ENCODE results near the gene MAGEB17.

Gene MAGEB17

DNA sequence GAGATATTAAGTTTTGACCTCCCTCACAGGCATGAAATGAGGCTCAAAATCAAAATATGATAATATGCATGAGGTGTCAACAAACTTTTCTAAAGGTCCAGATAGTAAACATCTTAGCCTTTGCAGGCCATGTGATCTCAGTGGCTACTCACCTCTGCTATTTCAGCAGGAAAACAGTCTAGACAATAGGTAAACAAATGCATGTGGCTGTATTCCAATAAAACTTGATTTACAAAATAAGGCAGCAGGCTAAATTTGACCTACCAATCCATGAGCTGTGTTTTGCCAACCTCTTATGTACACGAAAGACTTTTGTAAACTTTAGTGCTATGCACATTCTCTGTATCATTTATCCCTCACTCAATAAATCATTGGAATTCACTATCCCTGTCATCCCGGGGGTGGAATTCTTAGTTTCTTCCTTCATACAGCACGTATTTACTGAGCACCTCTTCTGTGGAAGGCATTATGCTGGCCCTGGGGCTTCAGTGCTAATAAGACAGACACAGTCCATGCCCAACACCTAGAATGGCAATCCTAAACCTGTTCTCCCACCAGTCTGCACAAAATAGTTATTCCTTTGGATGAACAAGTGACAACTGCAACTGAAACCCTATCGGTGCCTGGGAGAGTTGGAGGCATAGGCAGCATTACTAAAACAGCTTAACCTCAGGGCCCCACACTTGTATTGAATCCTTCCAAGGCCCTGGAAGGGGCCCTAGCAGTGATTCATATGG lies 19.9 kb downstream of the MAGEB17 start:
- H3K9me3 ChIP-seq (ENCODE audit: control insufficient read depth in 1 of 2, low read length in 2 of 2), result no peaks in the 10 kb centered on the region
- H3K36me3 ChIP-seq (ENCODE audit: control insufficient read depth in 1 of 2, insufficient read depth in 2 of 2, low read length in 2 of 2), result no peaks in the 10 kb centered on the region
- H3K27ac ChIP-seq (ENCODE audit: low read length), result no peak overlapping the region
- no peaks in the 10 kb centered on the region for H3K4me1 ChIP-seq (ENCODE audit: control insufficient read depth in 1 of 2, insufficient read depth in 2 of 2, low read length in 2 of 2)
- no peaks in the 10 kb centered on the region for H3K27me3 ChIP-seq (ENCODE audit: low read depth, low read length)
- H3K4me3 ChIP-seq (ENCODE audit: low read depth in 1 of 2, low read length in 2 of 2), result no peak overlapping the region

- Histone ChIP-seq H3K4me1 (ENCODE audit: control insufficient read depth in 1 of 2, insufficient read depth in 2 of 2, low read length in 2 of 2) (no peaks in the 10 kb centered on the region), H3K9me3 (ENCODE audit: control insufficient read depth in 1 of 2, low read length in 2 of 2) (no peaks in the 10 kb centered on the region), H3K36me3 (ENCODE audit: control insufficient read depth in 1 of 2, insufficient read depth in 2 of 2, low read length in 2 of 2) (no peaks in the 10 kb centered on the region), H3K27ac (ENCODE audit: low read length) (no peak overlapping the region), H3K27me3 (ENCODE audit: low read depth, low read length) (no peaks in the 10 kb centered on the region), H3K4me3 (ENCODE audit: low read depth in 1 of 2, low read length in 2 of 2) (no peak overlapping the region)
These were observed 21.4 kb downstream of the MAGEB17 start for GRCh38 chrX:16188687-16189086.

- H3K4me3 ChIP-seq (ENCODE audit: low read depth in 1 of 2, low read length in 2 of 2), result no peak overlapping the region
- H3K27me3 ChIP-seq (ENCODE audit: low read depth, low read length), result no peaks in the 10 kb centered on the region
These were observed 24.3 kb downstream of the MAGEB17 start for GRCh38 chrX:16191605-16192004.

DNA sequence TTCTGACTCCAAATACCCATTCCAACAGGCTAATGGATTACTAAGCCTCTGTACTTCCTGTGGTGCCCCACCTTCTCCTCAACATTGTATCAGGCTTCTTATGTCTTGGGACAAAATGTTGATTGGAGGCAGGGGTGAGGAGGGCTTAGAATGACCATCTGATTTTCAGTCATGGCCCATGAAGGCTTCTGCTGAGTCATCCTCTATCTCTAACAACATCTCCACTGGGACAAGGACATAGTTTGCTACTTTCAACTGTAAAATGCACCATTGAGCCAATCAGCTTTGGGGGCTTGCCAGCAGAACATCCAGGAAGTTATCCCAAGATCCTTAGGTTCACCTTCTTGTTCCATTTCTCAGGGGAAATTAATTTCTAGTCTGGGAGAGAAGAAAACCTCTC lies 29.5 kb downstream of the MAGEB17 start:
- no peak overlapping the region for H3K27ac ChIP-seq (ENCODE audit: low read length)
- H3K27me3 ChIP-seq (ENCODE audit: low read depth, low read length), result no peaks in the 10 kb centered on the region
- no peaks in the 10 kb centered on the region for H3K4me1 ChIP-seq (ENCODE audit: control insufficient read depth in 1 of 2, insufficient read depth in 2 of 2, low read length in 2 of 2)
- no peak overlapping the region for H3K4me3 ChIP-seq (ENCODE audit: low read depth in 1 of 2, low read length in 2 of 2)
- H3K36me3 ChIP-seq (ENCODE audit: control insufficient read depth in 1 of 2, insufficient read depth in 2 of 2, low read length in 2 of 2), result no peaks in the 10 kb centered on the region
- H3K9me3 ChIP-seq (ENCODE audit: control insufficient read depth in 1 of 2, low read length in 2 of 2), result no peaks in the 10 kb centered on the region

More at GRCh38 chrX:16191605-16192004, 24.3 kb downstream of the MAGEB17 start:
- H3K4me1 ChIP-seq (ENCODE audit: control insufficient read depth in 1 of 2, insufficient read depth in 2 of 2, low read length in 2 of 2), result no peaks in the 10 kb centered on the region
- H3K36me3 ChIP-seq (ENCODE audit: control insufficient read depth in 1 of 2, insufficient read depth in 2 of 2, low read length in 2 of 2), result no peaks in the 10 kb centered on the region
- no peak overlapping the region for H3K27ac ChIP-seq (ENCODE audit: low read length)
- no peaks in the 10 kb centered on the region for H3K9me3 ChIP-seq (ENCODE audit: control insufficient read depth in 1 of 2, low read length in 2 of 2)

DNA sequence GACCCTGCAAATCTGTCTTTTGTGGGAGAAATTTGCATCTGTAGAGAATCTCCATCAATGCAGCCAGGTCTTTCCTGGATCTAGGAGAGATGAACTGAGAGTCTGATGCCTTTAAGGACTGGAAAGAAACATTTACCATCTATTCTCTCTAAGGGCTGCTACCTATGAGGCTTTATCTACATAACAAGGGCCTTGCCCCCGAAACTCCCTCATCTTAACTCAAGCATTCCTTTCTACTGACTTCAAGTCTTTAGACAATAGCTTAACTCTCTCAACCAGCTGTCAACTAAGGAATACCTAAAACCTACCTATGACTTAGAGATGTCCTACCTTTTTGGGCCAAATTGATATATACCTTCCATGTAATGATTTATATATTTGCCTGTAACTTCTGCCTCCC lies 32.1 kb downstream of the MAGEB17 start:
- H3K27ac ChIP-seq (ENCODE audit: low read length), result no peak overlapping the region
- no peaks in the 10 kb centered on the region for H3K4me1 ChIP-seq (ENCODE audit: control insufficient read depth in 1 of 2, insufficient read depth in 2 of 2, low read length in 2 of 2)

DNA sequence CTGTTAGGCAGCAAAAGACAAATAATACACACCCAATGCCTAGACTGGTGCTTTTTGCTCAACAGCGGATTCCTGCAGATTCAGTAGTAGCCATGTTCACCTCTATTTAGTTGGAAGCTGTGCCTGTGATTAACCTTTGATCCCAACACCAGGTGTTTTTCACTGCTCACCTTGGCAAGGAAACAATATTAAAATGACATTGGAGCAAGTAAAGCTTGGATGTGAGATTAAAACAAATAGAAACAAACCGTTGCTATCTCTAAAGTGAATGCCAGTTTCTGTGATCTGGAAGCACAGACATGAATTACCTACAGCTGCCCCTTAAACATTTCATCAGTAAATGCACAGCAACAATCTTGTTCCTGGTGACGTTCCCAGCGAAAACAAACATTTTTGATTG lies 35.7 kb downstream of the MAGEB17 start:
- Histone ChIP-seq H3K4me3 (ENCODE audit: low read depth in 1 of 2, low read length in 2 of 2) (no peak overlapping the region), H3K36me3 (ENCODE audit: control insufficient read depth in 1 of 2, insufficient read depth in 2 of 2, low read length in 2 of 2) (no peaks in the 10 kb centered on the region), H3K9me3 (ENCODE audit: control insufficient read depth in 1 of 2, low read length in 2 of 2) (no peaks in the 10 kb centered on the region), H3K27ac (ENCODE audit: low read length) (no peak overlapping the region), H3K27me3 (ENCODE audit: low read depth, low read length) (no peaks in the 10 kb centered on the region), H3K4me1 (ENCODE audit: control insufficient read depth in 1 of 2, insufficient read depth in 2 of 2, low read length in 2 of 2) (no peaks in the 10 kb centered on the region)

More for the DNA sequence above, 32.1 kb downstream of the MAGEB17 start:
- Histone ChIP-seq H3K9me3 (ENCODE audit: control insufficient read depth in 1 of 2, low read length in 2 of 2) (no peaks in the 10 kb centered on the region), H3K4me3 (ENCODE audit: low read depth in 1 of 2, low read length in 2 of 2) (no peak overlapping the region), H3K27me3 (ENCODE audit: low read depth, low read length) (no peaks in the 10 kb centered on the region), H3K36me3 (ENCODE audit: control insufficient read depth in 1 of 2, insufficient read depth in 2 of 2, low read length in 2 of 2) (no peaks in the 10 kb centered on the region)

DNA sequence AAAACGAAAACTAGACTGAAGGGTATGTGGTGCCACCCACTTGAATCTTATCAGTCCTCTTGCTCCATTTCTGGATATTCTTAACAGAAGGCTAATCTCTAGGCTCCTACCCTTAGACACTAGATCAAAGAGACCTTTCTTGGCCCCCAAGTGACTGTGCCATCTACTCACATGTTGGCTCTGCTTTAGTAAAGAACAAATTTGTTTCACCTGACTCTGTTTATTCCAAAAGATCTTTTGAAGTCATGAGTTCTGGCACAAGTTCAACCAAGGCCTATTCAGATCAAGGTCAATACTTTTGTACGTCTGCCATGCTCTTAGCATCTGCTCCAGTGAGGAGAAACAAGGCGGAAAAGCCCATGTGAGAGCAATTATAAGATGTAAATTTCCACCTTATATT lies 37.3 kb downstream of the MAGEB17 start:
- Histone ChIP-seq H3K4me3 (ENCODE audit: low read depth in 1 of 2, low read length in 2 of 2) (no peak overlapping the region), H3K9me3 (ENCODE audit: control insufficient read depth in 1 of 2, low read length in 2 of 2) (no peaks in the 10 kb centered on the region), H3K4me1 (ENCODE audit: control insufficient read depth in 1 of 2, insufficient read depth in 2 of 2, low read length in 2 of 2) (no peaks in the 10 kb centered on the region), H3K27ac (ENCODE audit: low read length) (no peak overlapping the region), H3K36me3 (ENCODE audit: control insufficient read depth in 1 of 2, insufficient read depth in 2 of 2, low read length in 2 of 2) (no peaks in the 10 kb centered on the region), H3K27me3 (ENCODE audit: low read depth, low read length) (no peaks in the 10 kb centered on the region)

DNA sequence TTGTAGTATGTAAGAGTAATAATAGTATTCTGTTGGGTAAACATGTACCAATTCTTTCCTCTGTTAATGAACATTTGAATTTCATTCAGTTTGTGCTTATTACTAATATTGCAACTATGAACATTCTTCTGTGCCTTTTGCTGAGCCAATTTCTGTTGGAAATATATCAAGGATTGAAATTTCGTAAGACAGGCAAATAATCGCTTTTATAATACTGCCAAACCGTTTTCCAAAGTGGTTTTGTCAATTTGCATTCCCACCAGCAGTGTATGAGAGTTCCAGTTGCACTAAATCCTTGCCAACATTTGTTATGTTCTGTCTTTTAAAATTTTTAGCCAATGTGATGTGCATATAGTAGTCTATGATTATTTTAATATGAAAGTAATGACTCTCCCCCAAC lies 38.6 kb downstream of the MAGEB17 start:
- Histone ChIP-seq H3K4me3 (ENCODE audit: low read depth in 1 of 2, low read length in 2 of 2) (no peak overlapping the region), H3K27me3 (ENCODE audit: low read depth, low read length) (no peaks in the 10 kb centered on the region), H3K9me3 (ENCODE audit: control insufficient read depth in 1 of 2, low read length in 2 of 2) (no peaks in the 10 kb centered on the region), H3K27ac (ENCODE audit: low read length) (no peak overlapping the region), H3K36me3 (ENCODE audit: control insufficient read depth in 1 of 2, insufficient read depth in 2 of 2, low read length in 2 of 2) (no peaks in the 10 kb centered on the region), H3K4me1 (ENCODE audit: control insufficient read depth in 1 of 2, insufficient read depth in 2 of 2, low read length in 2 of 2) (no peaks in the 10 kb centered on the region)

GRCh38 chrX:16207634-16208033 lies 40.4 kb downstream of the MAGEB17 start:
- Histone ChIP-seq H3K4me3 (ENCODE audit: low read depth in 1 of 2, low read length in 2 of 2) (no peak overlapping the region), H3K4me1 (ENCODE audit: control insufficient read depth in 1 of 2, insufficient read depth in 2 of 2, low read length in 2 of 2) (no peaks in the 10 kb centered on the region), H3K27ac (ENCODE audit: low read length) (no peak overlapping the region), H3K36me3 (ENCODE audit: control insufficient read depth in 1 of 2, insufficient read depth in 2 of 2, low read length in 2 of 2) (no peaks in the 10 kb centered on the region), H3K27me3 (ENCODE audit: low read depth, low read length) (no peaks in the 10 kb centered on the region), H3K9me3 (ENCODE audit: control insufficient read depth in 1 of 2, low read length in 2 of 2) (no peaks in the 10 kb centered on the region)

DNA sequence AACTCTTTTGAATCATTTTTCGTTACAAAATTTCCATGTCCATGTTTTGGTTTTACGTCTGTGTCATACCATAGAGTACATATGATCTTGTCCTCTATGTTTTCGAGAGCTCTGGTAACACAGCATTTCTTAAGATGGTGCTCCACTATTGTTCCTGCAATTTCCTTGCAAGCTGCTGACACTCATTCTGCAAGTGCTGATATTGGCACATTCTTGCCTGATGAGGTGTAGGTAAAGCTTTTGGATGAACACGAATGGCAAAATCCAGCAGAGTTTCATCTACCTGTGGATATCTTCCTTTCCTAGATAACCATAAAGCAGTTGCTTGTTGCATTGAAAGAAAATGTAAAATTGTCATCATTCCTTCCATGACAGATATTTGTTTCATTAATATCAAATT lies 41.3 kb downstream of the MAGEB17 start:
- H3K36me3 ChIP-seq (ENCODE audit: control insufficient read depth in 1 of 2, insufficient read depth in 2 of 2, low read length in 2 of 2), result no peaks in the 10 kb centered on the region
- no peak overlapping the region for H3K4me3 ChIP-seq (ENCODE audit: low read depth in 1 of 2, low read length in 2 of 2)
- H3K27ac ChIP-seq (ENCODE audit: low read length), result no peak overlapping the region
- no peaks in the 10 kb centered on the region for H3K9me3 ChIP-seq (ENCODE audit: control insufficient read depth in 1 of 2, low read length in 2 of 2)
- no peaks in the 10 kb centered on the region for H3K4me1 ChIP-seq (ENCODE audit: control insufficient read depth in 1 of 2, insufficient read depth in 2 of 2, low read length in 2 of 2)
- H3K27me3 ChIP-seq (ENCODE audit: low read depth, low read length), result no peaks in the 10 kb centered on the region

DNA sequence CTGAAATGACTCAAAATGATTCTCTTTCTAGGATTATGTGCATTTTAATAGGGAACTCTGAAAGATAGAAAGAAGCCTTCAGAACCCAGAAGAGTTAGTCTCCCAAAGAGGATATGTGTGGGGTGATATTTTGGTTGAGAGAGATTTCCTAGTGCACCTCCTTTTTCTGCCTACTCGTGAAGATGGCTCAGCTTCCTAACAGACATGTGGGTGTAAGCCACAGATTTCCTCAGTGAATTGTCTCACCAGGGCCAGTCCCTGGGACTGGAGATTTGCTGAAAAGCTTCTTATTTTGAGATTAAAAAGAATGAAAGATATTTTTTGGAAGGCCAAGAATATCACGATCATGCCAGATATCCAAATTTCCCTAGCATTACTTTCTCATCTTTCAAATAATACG lies 42.8 kb downstream of the MAGEB17 start:
- no peaks in the 10 kb centered on the region for H3K36me3 ChIP-seq (ENCODE audit: control insufficient read depth in 1 of 2, insufficient read depth in 2 of 2, low read length in 2 of 2)
- peaks cover 0 to 4% of the 10 kb centered on the region in 2 donors for H3K4me1 ChIP-seq (ENCODE audit: control insufficient read depth in 1 of 2, insufficient read depth in 2 of 2, low read length in 2 of 2)
- no peak overlapping the region for H3K4me3 ChIP-seq (ENCODE audit: low read depth in 1 of 2, low read length in 2 of 2)
- H3K27me3 ChIP-seq (ENCODE audit: low read depth, low read length), result no peaks in the 10 kb centered on the region
- no peaks in the 10 kb centered on the region for H3K9me3 ChIP-seq (ENCODE audit: control insufficient read depth in 1 of 2, low read length in 2 of 2)
- no peak overlapping the region for H3K27ac ChIP-seq (ENCODE audit: low read length)

DNA sequence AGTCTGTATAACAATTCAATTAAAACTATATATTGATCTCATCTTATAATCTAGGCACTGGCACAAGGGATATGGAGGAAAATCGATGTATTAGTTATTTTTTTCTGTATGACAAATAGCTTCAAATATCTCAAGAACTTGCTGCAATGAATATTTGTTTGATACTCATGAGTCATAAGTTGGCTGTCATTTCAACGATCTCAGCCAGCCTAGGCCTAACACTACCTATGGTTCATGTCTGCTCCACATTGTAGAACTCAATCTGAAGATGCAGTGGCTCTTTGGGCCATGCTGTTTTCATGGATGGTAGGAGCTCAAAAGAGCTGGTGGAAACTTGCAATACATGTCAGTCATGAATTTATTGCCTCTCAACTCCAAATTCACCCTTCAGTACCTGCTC lies 44.7 kb downstream of the MAGEB17 start:
- Histone ChIP-seq H3K4me3 (ENCODE audit: low read depth in 1 of 2, low read length in 2 of 2) (no peak overlapping the region), H3K9me3 (ENCODE audit: control insufficient read depth in 1 of 2, low read length in 2 of 2) (no peaks in the 10 kb centered on the region), H3K36me3 (ENCODE audit: control insufficient read depth in 1 of 2, insufficient read depth in 2 of 2, low read length in 2 of 2) (no peaks in the 10 kb centered on the region)

More for the DNA sequence above, 44.7 kb downstream of the MAGEB17 start:
- Histone ChIP-seq H3K4me1 (ENCODE audit: control insufficient read depth in 1 of 2, insufficient read depth in 2 of 2, low read length in 2 of 2) (peaks cover 0 to 4% of the 10 kb centered on the region in 2 donors), H3K27ac (ENCODE audit: low read length) (no peak overlapping the region), H3K27me3 (ENCODE audit: low read depth, low read length) (no peaks in the 10 kb centered on the region)
